H9 (cell line): ENCODE measurements around the gene LKAAEAR1. TPM values are rescaled to one million over a fixed set of nuclear protein-coding genes. Genes with fewer than 3 reads are reported as not detected.
"Not testable (repeated sequence)": the region's sequence is repeated elsewhere in the genome, so short reads cannot be mapped to it uniquely, and the experiment has no call there.

Source experiments
- DNase-seq: peaks from one replicate; pipeline ENCODE4 v3.0.0-alpha.2; 2017
- H2AFZ ChIP-seq: one replicate; pipeline ENCODE4 v1.6.1; 2013; ENCODE audit warnings: mild to moderate bottlenecking, low read length, control low read depth, moderate library complexity
- H2AK5ac ChIP-seq: 2 replicates; pipeline ENCODE4 v1.6.1; 2013; ENCODE audit warnings: low read length, control low read depth, mixed read lengths; ENCODE audit not compliant: insufficient read length
- H2BK120ac ChIP-seq: one replicate; pipeline ENCODE4 v1.6.1; 2013; ENCODE audit warnings: low read depth, mild to moderate bottlenecking, low read length, control low read depth, inconsistent platforms; ENCODE audit not compliant: poor library complexity, severe bottlenecking
- H2BK12ac ChIP-seq: 2 replicates; pipeline ENCODE4 v1.6.1; 2013; ENCODE audit warnings: low read length, control low read depth, mixed read lengths, low read depth; ENCODE audit not compliant: insufficient read length
- H2BK15ac ChIP-seq: 2 replicates; pipeline ENCODE4 v1.6.1; 2013; ENCODE audit warnings: low read depth, low read length, control low read depth
- H2BK20ac ChIP-seq: one replicate; pipeline ENCODE4 v1.6.1; 2013; ENCODE audit warnings: low read depth, mild to moderate bottlenecking, low read length, control low read depth, inconsistent platforms; ENCODE audit not compliant: poor library complexity, severe bottlenecking
- H2BK5ac ChIP-seq: 2 replicates; pipeline ENCODE4 v1.6.1; 2013; ENCODE audit warnings: low read length, control low read depth, mixed read lengths; ENCODE audit not compliant: insufficient read length
- H3K14ac ChIP-seq: 2 replicates; pipeline ENCODE4 v1.6.1; 2013; ENCODE audit warnings: low read length, control low read depth; ENCODE audit not compliant: insufficient read depth
- H3K18ac ChIP-seq: 2 replicates; pipeline ENCODE4 v1.6.1; 2013; ENCODE audit warnings: low read depth, mild to moderate bottlenecking, mixed read lengths, low read length, control low read depth; ENCODE audit not compliant: insufficient read length
- H3K23ac ChIP-seq: 2 replicates; pipeline ENCODE4 v1.6.1; 2013; ENCODE audit warnings: low read length, control low read depth, mixed read lengths, low read depth; ENCODE audit not compliant: insufficient read length
- H3K23me2 ChIP-seq: 2 replicates; pipeline ENCODE4 v1.6.1; 2013; ENCODE audit warnings: low read depth, mild to moderate bottlenecking, mixed read lengths, low read length, control low read depth; ENCODE audit not compliant: insufficient read length, poor library complexity, severe bottlenecking
- H3K27ac ChIP-seq: 2 replicates; pipeline ENCODE4 v1.5.1; 2013; ENCODE audit warnings: low read length, control low read depth, mixed read lengths, low read depth; ENCODE audit not compliant: insufficient read length
- H3K27me3 ChIP-seq: 2 replicates; pipeline ENCODE4 v1.6.1; 2013; ENCODE audit warnings: low read length, control low read depth, inconsistent platforms; ENCODE audit not compliant: insufficient read depth
- H3K4ac ChIP-seq: 2 replicates; pipeline ENCODE4 v1.6.1; 2013; ENCODE audit warnings: low read depth, mild to moderate bottlenecking, control low read depth, inconsistent platforms, low read length, moderate library complexity
- H3K4me1 ChIP-seq: 2 replicates; pipeline ENCODE4 v1.6.1; 2013; ENCODE audit warnings: low read length, control low read depth, inconsistent platforms; ENCODE audit not compliant: insufficient read depth
- H3K4me2 ChIP-seq: 2 replicates; pipeline ENCODE4 v1.6.1; 2013; ENCODE audit warnings: low read length, control low read depth, mixed read lengths; ENCODE audit not compliant: insufficient read length, insufficient read depth
- H3K56ac ChIP-seq: 2 replicates; pipeline ENCODE4 v1.6.1; 2013; ENCODE audit warnings: low read depth, mild to moderate bottlenecking, mixed read lengths, low read length, control low read depth; ENCODE audit not compliant: insufficient read length
- H3K79me1 ChIP-seq: 2 replicates; pipeline ENCODE4 v1.6.1; 2013; ENCODE audit warnings: low read depth, mild to moderate bottlenecking, moderate library complexity, low read length, control low read depth, inconsistent platforms; ENCODE audit not compliant: insufficient read depth, poor library complexity, severe bottlenecking
- H3K79me2 ChIP-seq: 2 replicates; pipeline ENCODE4 v1.6.1; 2013; ENCODE audit warnings: low read length, control low read depth, inconsistent platforms; ENCODE audit not compliant: insufficient read depth
- H3K9ac ChIP-seq: 2 replicates; pipeline ENCODE4 v1.6.1; 2013; ENCODE audit warnings: low read length, control low read depth, mixed read lengths; ENCODE audit not compliant: insufficient read length; ENCODE audit errors: extremely low read depth
- H3K9me3 ChIP-seq: one replicate; pipeline ENCODE4 v1.6.1; 2013; ENCODE audit warnings: low read depth, low read length, inconsistent platforms; ENCODE audit not compliant: control insufficient read depth
- H3T11ph ChIP-seq: one replicate; pipeline ENCODE4 v1.6.1; 2013; ENCODE audit warnings: mild to moderate bottlenecking, low read length, control low read depth, inconsistent platforms
- H4K20me1 ChIP-seq: one replicate; pipeline ENCODE4 v1.6.1; 2013; ENCODE audit not compliant: control insufficient read depth, insufficient read length, insufficient read depth
- H4K5ac ChIP-seq: 2 replicates; pipeline ENCODE4 v1.6.1; 2013; ENCODE audit warnings: low read depth, mild to moderate bottlenecking, mixed read lengths, low read length, control low read depth; ENCODE audit not compliant: insufficient read length
- H4K8ac ChIP-seq: replicated peaks from 2 replicates; pipeline ENCODE4 v1.6.1; 2013; ENCODE audit warnings: low read length, control low read depth, mixed read lengths, low read depth; ENCODE audit not compliant: insufficient read length
- H4K91ac ChIP-seq: 2 replicates; pipeline ENCODE4 v1.6.1; 2013; ENCODE audit warnings: low read depth, mild to moderate bottlenecking, moderate library complexity, mixed read lengths, low read length, control low read depth; ENCODE audit not compliant: insufficient read length
- H3K27ac Mint-ChIP-seq, 3 experiments: 2 replicates in 2 of 3; 3 replicates in 1 of 3; pipeline ENCODE4 v1.8.0; 2020 to 2021; ENCODE audit warnings: mixed read lengths in 3 of 3, mild to moderate bottlenecking in 1 of 3, moderate library complexity in 1 of 3
- H3K27me3 Mint-ChIP-seq: 2 replicates; pipeline ENCODE4 v1.8.0; 2021; ENCODE audit warnings: low read depth, mild to moderate bottlenecking, moderate library complexity, mixed read lengths
- H3K36me3 Mint-ChIP-seq, 3 experiments: 2 replicates in 2 of 3; 3 replicates in 1 of 3; pipeline ENCODE4 v1.8.0; 2020 to 2021; ENCODE audit warnings: low read depth in 3 of 3, mixed read lengths in 3 of 3; ENCODE audit not compliant: insufficient read depth in 1 of 3
- H3K4me1 Mint-ChIP-seq, 2 experiments: 2 replicates each; pipeline ENCODE4 v1.8.0; 2020; ENCODE audit warnings: mixed read lengths in 2 of 2
- H3K4me3 Mint-ChIP-seq, 2 experiments: 2 replicates in 1 of 2; 3 replicates in 1 of 2; pipeline ENCODE4 v1.8.0; 2020 to 2021; ENCODE audit warnings: mild to moderate bottlenecking in 2 of 2, mixed read lengths in 2 of 2, moderate library complexity in 1 of 2
- H3K9me3 Mint-ChIP-seq, 2 experiments: 2 replicates in 1 of 2; 3 replicates in 1 of 2; pipeline ENCODE4 v1.8.0; 2020; ENCODE audit warnings: mild to moderate bottlenecking in 2 of 2, mixed read lengths in 2 of 2, moderate library complexity in 1 of 2
- WGBS: extraction: QIAGEN DNeasy Blood & Tissue Kit; methylation state at CpG from one replicate; pipeline ENCODE4 v1.1.7; 2013; ENCODE audit warnings: missing lambda C conversion rate, low lambda C conversion rate, mixed read lengths; ENCODE audit not compliant: insufficient read length; ENCODE audit errors: extremely low coverage; 5-methylcytosine and 5-hydroxymethylcytosine counted together
- total RNA-seq: library from RNA; stranded (reverse); gene quantifications from 2 replicates; pipeline ENCODE4 v1.2.1, GENCODE V29; 2021

Gene LKAAEAR1
- total RNA-seq, 1 experiment from 2014 or later = 0.39 TPM

- H3T11ph ChIP-seq, H2AK5ac ChIP-seq, H2BK5ac ChIP-seq, H3K56ac ChIP-seq, H3K9me3 Mint-ChIP-seq, H3K23ac ChIP-seq, H2AFZ ChIP-seq, DNase-seq, H3K27ac Mint-ChIP-seq, H3K79me2 ChIP-seq, H3K18ac ChIP-seq, H3K4me3 Mint-ChIP-seq, H4K20me1 ChIP-seq, H3K27ac ChIP-seq, H3K4ac ChIP-seq, H3K4me1 Mint-ChIP-seq, H2BK20ac ChIP-seq, H2BK120ac ChIP-seq, H2BK12ac ChIP-seq, H3K4me2 ChIP-seq, H3K27me3 ChIP-seq, H3K9me3 ChIP-seq, H4K91ac ChIP-seq, H3K36me3 Mint-ChIP-seq, H4K5ac ChIP-seq, H2BK15ac ChIP-seq, H3K9ac ChIP-seq, H3K79me1 ChIP-seq, H3K14ac ChIP-seq, H3K4me1 ChIP-seq, H3K23me2 ChIP-seq, H4K8ac ChIP-seq: not testable (repeated sequence)
- no CpG with 5 or more reads among the region's 11 CpGs for WGBS
- peaks cover 40% of the 10 kb centered on the region for H3K27me3 Mint-ChIP-seq
Observed at GRCh38 chr20:64122927-64123326, 38.7 kb upstream of the LKAAEAR1 start.
